PC-9 (cell line): Measurements from ENCODE around the gene PPL. TPM values are rescaled to one million over a fixed set of nuclear protein-coding genes. Genes with fewer than 3 reads are reported as not detected.
"Not testable (repeated sequence)": the region's sequence is repeated elsewhere in the genome, so short reads cannot be mapped to it uniquely, and the experiment has no call there.

ENCODE experiments used
- BruUV-seq: library from RNA; stranded (reverse); fragments of 400-500 nt; replicated peaks from 2 replicates; lab custom pipeline; 2021; lab: Mats Ljungman, UMichigan
- CTCF ChIA-PET: fragments of 300-600 bp; sonication (Branson Sonifier 250); formaldehyde crosslinking; loops from one replicate; lab custom pipeline; 2022; ENCODE audit warnings: antibody characterized with exemption; lab: Charles Lee
- POLR2A ChIA-PET: fragments of 300-600 bp; sonication (Branson Sonifier 250); formaldehyde crosslinking; loops from one replicate; lab custom pipeline; 2022; ENCODE audit warnings: antibody characterized with exemption; ENCODE audit not compliant: unreplicated experiment; lab: Charles Lee
- DNase-seq, 2 experiments: peaks; one replicate each; pipeline versions ENCODE4 v3.0.0 to v3.0.0-alpha.2; 2015 to 2022; ENCODE audit warnings: mixed read lengths in 1 of 2
- H2AFZ ChIP-seq: fragments of 200-600 bp; sonication (generic); 2 replicates; pipeline ENCODE4 v1.8.1; 2017; ENCODE audit warnings: antibody characterized with exemption
- H3F3A ChIP-seq: fragments of 200-600 bp; sonication (generic); 2 replicates; pipeline ENCODE4 v1.8.1; 2017; ENCODE audit warnings: antibody characterized with exemption, mild to moderate bottlenecking, low read depth; ENCODE audit not compliant: insufficient read depth
- H3K27ac ChIP-seq: fragments of 200-600 bp; sonication (generic); 2 replicates; pipeline ENCODE4 v1.6.1; 2016; ENCODE audit warnings: mixed run types
- H3K27me3 ChIP-seq: fragments of 200-600 bp; sonication (generic); 2 replicates; pipeline ENCODE4 v1.6.1; 2016; ENCODE audit warnings: low read depth, mixed run types; ENCODE audit not compliant: insufficient read depth
- H3K36me3 ChIP-seq: fragments of 200-600 bp; sonication (generic); 2 replicates; pipeline ENCODE4 v1.6.1; 2016; ENCODE audit warnings: low read depth, mixed run types
- H3K4me1 ChIP-seq: fragments of 200-600 bp; sonication (generic); replicated peaks from 2 replicates; pipeline ENCODE4 v1.6.1; 2016; ENCODE audit warnings: mixed run types; ENCODE audit not compliant: insufficient read depth
- H3K4me2 ChIP-seq: fragments of 200-600 bp; sonication (generic); 2 replicates; pipeline ENCODE4 v1.6.1; 2017; ENCODE audit warnings: mixed run types
- H3K4me3 ChIP-seq: fragments of 200-600 bp; sonication (generic); 2 replicates; pipeline ENCODE4 v1.6.1; 2016; ENCODE audit warnings: mixed run types
- H3K79me2 ChIP-seq: fragments of 200-600 bp; sonication (generic); 2 replicates; pipeline ENCODE4 v1.6.1; 2017; ENCODE audit warnings: low read depth, mixed run types
- H3K9me2 ChIP-seq: fragments of 200-600 bp; sonication (generic); 2 replicates; pipeline ENCODE4 v1.8.1; 2017; ENCODE audit warnings: mild to moderate bottlenecking; ENCODE audit not compliant: insufficient read depth
- H3K9me3 ChIP-seq: fragments of 200-600 bp; sonication (generic); 2 replicates; pipeline ENCODE4 v1.8.1; 2016; ENCODE audit warnings: low read depth; ENCODE audit not compliant: insufficient read depth
- H4K20me1 ChIP-seq: fragments of 200-600 bp; sonication (generic); 2 replicates; pipeline ENCODE4 v1.8.1; 2017; ENCODE audit not compliant: insufficient read depth
- CTCF ChIP-seq: fragments of 200-600 bp; sonication (generic); conservative IDR thresholded peaks from 2 replicates; pipeline ENCODE4 v1.6.1; 2017; ENCODE audit warnings: mixed run types, antibody characterized with exemption, mild to moderate bottlenecking, moderate library complexity
- EZH2 ChIP-seq: fragments of 200-600 bp; sonication (generic); IDR thresholded peaks from 2 replicates; pipeline ENCODE4 v1.8.0; 2017; ENCODE audit warnings: antibody characterized with exemption, low read depth
- intact Hi-C: fragments of 100-400 bp; cut with micrococcal nuclease; formaldehyde crosslinking; loops from one replicate; pipeline ENCODE4 v1.10.0; 2022; ENCODE audit not compliant: unreplicated experiment
- total RNA-seq: library from RNA; stranded (reverse); gene quantifications from 2 replicates; pipeline ENCODE4 v1.2.3, GENCODE V29; 2021

Gene PPL
- total RNA-seq, 1 experiment from 2014 or later = 187 TPM

GRCh38 chr16:4957720-4958509 is 21.0 kb upstream of the PPL start, which contains the start of gene SEC14L5:
Gene SEC14L5 (plus strand): TSS chr16:4958330. CDS start chr16:4959324, 994 bp downstream.
- peak; percentile 88 to 99 for DNase-seq
- peaks cover 10% of the 10 kb centered on the region for H3K4me1 ChIP-seq
- peak within 1 kb of the TSS; percentile 93 for H3K4me2 ChIP-seq
- H3K79me2 ChIP-seq = no peaks in the 10 kb centered on the region
- peak within 1 kb of the TSS; percentile 17; the same call in 1 of the 2 replicates for H3K27ac ChIP-seq
- intact Hi-C loops = loop anchor here (1.0 to 5.0 kb wide), 11 partner anchors 13 to 456 kb away; partner anchors contain the start of genes ANKS3, DNAAF8, EEF2KMT and ROGDI
- no peaks in the 10 kb centered on the region for H3F3A ChIP-seq
- TF ChIP-seq EZH2 = no peak
- peak within 1 kb of the TSS; percentile 81 for H2AFZ ChIP-seq
- H4K20me1 ChIP-seq = no peaks in the 10 kb centered on the region
- no peaks in the 10 kb centered on the region for H3K36me3 ChIP-seq
- H3K9me3 ChIP-seq = no peaks in the 10 kb centered on the region
- H3K27me3 ChIP-seq = peaks cover 26% of the 10 kb centered on the region
- no TSS peak for BruUV-seq
- ChIA-PET CTCF (interaction anchor here (0.5 to 0.7 kb wide), 5 partner anchors 9 to 153 kb away, joined by 3 to 9 read pairs (median 6); no protein-coding TSS in a partner anchor), POLR2A (interaction anchor here (0.6 to 1.1 kb wide), 11 partner anchors 13 to 1685 kb away, joined by 3 to 19 read pairs (median 3); partner anchors contain the start of genes DNAAF8 and HMOX2)
- H3K9me2 ChIP-seq = no peaks in the 10 kb centered on the region
- H3K4me3 ChIP-seq = peak within 1 kb of the TSS; percentile 69

DNA sequence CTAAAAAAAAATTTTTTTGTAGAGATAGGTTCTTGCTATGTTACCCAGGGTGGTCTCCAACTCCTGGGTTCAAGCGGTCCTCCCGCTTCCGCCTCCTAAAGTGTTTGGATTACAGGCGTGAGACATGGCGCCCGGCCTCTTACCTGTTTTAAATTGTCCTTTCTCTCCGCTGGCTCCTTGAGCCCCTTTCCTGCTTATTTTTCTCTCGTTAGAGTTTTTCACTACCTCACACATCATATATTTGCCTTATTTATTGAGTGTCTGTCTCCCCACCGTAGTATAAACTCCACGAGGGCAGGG is 20.4 kb upstream of the PPL start:
- H3K9me2 ChIP-seq = no peaks in the 10 kb centered on the region
- POLR2A ChIA-PET = interaction anchor here (0.6 to 1.1 kb wide), 2 partner anchors 14 to 481 kb away, joined by 3 read pairs; partner anchors contain the start of gene HMOX2
- H3K36me3 ChIP-seq = no peaks in the 10 kb centered on the region
- no TSS peak for BruUV-seq
- H3K4me3 ChIP-seq = peak overlapping the region; percentile 69
- H3K27ac ChIP-seq = peak overlapping the region; percentile 17; the same call in 1 of the 2 replicates
- intact Hi-C loops = loop anchor here (2.0 to 5.0 kb wide), 10 partner anchors 40 to 455 kb away; partner anchors contain the start of genes ANKS3, DNAAF8, EEF2KMT and ROGDI
- peaks cover 10% of the 10 kb centered on the region for H3K4me1 ChIP-seq
- H3K79me2 ChIP-seq = no peaks in the 10 kb centered on the region
- DNase-seq = no peak
- no peaks in the 10 kb centered on the region for H3F3A ChIP-seq
- H3K27me3 ChIP-seq = peaks cover 26% of the 10 kb centered on the region
- no peak for TF ChIP-seq CTCF
- no peak for TF ChIP-seq EZH2
- H4K20me1 ChIP-seq = no peaks in the 10 kb centered on the region
- H3K4me2 ChIP-seq = peak overlapping the region; percentile 93
- no peaks in the 10 kb centered on the region for H3K9me3 ChIP-seq
- CTCF ChIA-PET = interaction anchor here (0.6 to 0.7 kb wide), 3 partner anchors 76 to 152 kb away, joined by 3 to 8 read pairs (median 6); no protein-coding TSS in a partner anchor
- H2AFZ ChIP-seq = peak overlapping the region; percentile 81

DNA sequence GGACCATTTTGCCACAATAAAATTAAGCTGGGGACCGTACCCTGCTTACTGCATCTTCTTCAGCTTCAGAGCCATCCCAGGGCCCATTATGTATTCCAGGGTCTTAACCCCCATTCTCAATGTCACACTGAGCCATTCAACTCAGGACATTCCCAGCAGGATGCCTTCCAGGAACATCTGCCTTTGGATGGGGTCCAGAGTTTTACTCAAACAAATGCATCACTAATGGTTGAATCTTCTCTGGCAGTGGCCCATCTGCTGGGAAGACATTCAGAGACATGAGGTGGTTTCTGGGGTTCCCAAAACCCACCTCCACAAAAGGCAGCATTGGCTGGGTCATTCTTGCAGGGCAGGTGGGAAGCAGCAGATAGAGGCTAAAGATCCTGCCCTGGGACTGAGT is 17.8 kb upstream of the PPL start:
- ChIA-PET CTCF (interaction anchor here (0.6 kb wide), 1 partner anchor 50 kb away, joined by 3 read pairs; no protein-coding TSS in a partner anchor), POLR2A (no interaction called here)
- Histone ChIP-seq H3K9me3 (no peaks in the 10 kb centered on the region), H3K79me2 (no peaks in the 10 kb centered on the region), H3K9me2 (no peaks in the 10 kb centered on the region), H3K4me1 (peaks cover 19% of the 10 kb centered on the region), H3K27me3 (peaks cover 13% of the 10 kb centered on the region; the same call in 1 of the 2 replicates), H3K27ac (no peak overlapping the region), H2AFZ (no peak overlapping the region), H3K36me3 (no peaks in the 10 kb centered on the region), H4K20me1 (no peaks in the 10 kb centered on the region), H3K4me2 (no peak overlapping the region), H3K4me3 (no peak overlapping the region), H3F3A (peaks cover 2% of the 10 kb centered on the region)
- intact Hi-C loops = loop anchor here (5.0 kb wide), 7 partner anchors 37 to 452 kb away; partner anchors contain the start of genes ANKS3, DNAAF8, EEF2KMT and ZNF500
- no TSS peak for BruUV-seq
- no peak for DNase-seq
- TF ChIP-seq EZH2 (no peak), CTCF (no peak)

GRCh38 chr16:4951583-4951982 is 14.6 kb upstream of the PPL start:
- H3K9me3 ChIP-seq, H3K9me2 ChIP-seq, BruUV-seq, H3K4me3 ChIP-seq, H3K27ac ChIP-seq, POLR2A ChIA-PET, H3K36me3 ChIP-seq, H3K79me2 ChIP-seq, DNase-seq, CTCF ChIA-PET, H3K27me3 ChIP-seq, H4K20me1 ChIP-seq, H2AFZ ChIP-seq, H3K4me2 ChIP-seq, intact Hi-C loops: not testable (repeated sequence)
- peaks cover 17% of the 10 kb centered on the region for H3F3A ChIP-seq
- H3K4me1 ChIP-seq = peaks cover 43% of the 10 kb centered on the region
